Nephron (organoid): ENCODE data around the gene CD58.

Source experiments
- H3K27ac Mint-ChIP-seq, 3 experiments: 2 replicates each; pipeline ENCODE4 v1.8.0; 2020; ENCODE audit warnings: mixed read lengths in 3 of 3, mild to moderate bottlenecking in 2 of 3, moderate library complexity in 1 of 3
- H3K27me3 Mint-ChIP-seq: 2 replicates; pipeline ENCODE4 v1.8.0; 2021; ENCODE audit warnings: low read depth, mild to moderate bottlenecking, moderate library complexity, mixed read lengths
- H3K36me3 Mint-ChIP-seq: 2 replicates; pipeline ENCODE4 v1.8.0; 2020; ENCODE audit warnings: low read depth, mixed read lengths
- H3K4me1 Mint-ChIP-seq: 2 replicates; pipeline ENCODE4 v1.8.0; 2020; ENCODE audit warnings: mixed read lengths
- H3K4me3 Mint-ChIP-seq, 3 experiments: 2 replicates each; pipeline ENCODE4 v1.8.0; 2020; ENCODE audit warnings: mild to moderate bottlenecking in 3 of 3, mixed read lengths in 3 of 3, moderate library complexity in 2 of 3
- H3K9me3 Mint-ChIP-seq: 2 replicates; pipeline ENCODE4 v1.8.0; 2020; ENCODE audit warnings: mixed read lengths
- CTCF ChIP-seq, 3 experiments: fragments of 200-600 bp; sonication (generic); IDR thresholded peaks; one replicate each; pipeline ENCODE4 v1.5.0; 2021; ENCODE audit warnings: antibody characterized with exemption in 3 of 3; ENCODE audit not compliant: unreplicated experiment in 3 of 3

Gene CD58

DNA sequence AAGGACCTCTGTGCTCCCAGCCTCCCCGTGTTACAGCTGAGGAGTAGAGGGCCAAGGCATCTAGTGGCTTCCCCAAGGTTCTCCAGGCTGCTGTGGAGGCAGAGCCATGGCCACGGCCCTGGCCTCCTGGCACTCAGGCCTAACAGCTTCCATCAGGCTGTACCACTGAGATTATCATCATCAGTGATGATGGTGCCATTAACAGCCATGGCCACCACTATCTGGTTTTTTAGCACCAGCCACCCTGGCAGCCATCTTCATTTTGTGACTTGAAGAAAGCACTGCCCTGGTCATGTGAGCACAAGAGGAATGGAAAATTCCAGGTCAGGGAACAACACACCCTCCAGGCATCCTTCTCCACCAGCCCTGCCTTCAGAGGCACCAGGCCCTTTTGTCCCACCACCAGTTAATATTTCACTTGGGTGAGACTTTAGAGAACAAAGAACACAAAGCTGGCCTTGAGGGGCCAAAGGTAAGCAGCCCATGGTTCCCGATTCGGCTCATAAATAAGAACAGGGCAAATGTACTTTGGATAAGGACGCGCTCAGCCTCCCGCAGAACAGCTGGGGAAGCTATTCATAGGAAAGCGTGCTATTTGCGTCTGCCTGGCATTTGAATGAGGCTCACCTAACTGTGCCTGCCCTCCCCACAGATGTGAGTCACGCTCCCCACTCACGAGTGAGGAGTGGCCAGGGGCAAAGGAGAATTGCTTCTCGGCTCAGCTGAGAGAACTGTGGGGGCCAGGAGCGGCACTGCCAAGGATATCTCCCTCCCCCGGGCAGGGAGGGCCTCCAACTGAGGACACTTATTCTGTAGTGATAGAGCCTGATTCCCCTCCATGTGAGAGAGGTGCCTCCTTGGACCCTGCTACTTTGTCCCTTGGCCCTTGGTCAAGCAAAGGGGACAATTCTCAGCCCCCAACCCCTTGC, 95.6 kb downstream of the CD58 start:
- peaks cover 3% of the 10 kb centered on the region for H3K27me3 Mint-ChIP-seq
- peak overlapping the region; percentile 50 to 86 (median 50) for H3K27ac Mint-ChIP-seq
- no peak for TF ChIP-seq CTCF (IDR thresholded peaks at IDR 0.05; ENCODE audit: unreplicated experiment in 3 of 3)
- peaks cover 55% of the 10 kb centered on the region for H3K4me1 Mint-ChIP-seq
- H3K9me3 Mint-ChIP-seq: no peaks in the 10 kb centered on the region
- H3K4me3 Mint-ChIP-seq: no peak overlapping the region
- H3K36me3 Mint-ChIP-seq: no peaks in the 10 kb centered on the region

DNA sequence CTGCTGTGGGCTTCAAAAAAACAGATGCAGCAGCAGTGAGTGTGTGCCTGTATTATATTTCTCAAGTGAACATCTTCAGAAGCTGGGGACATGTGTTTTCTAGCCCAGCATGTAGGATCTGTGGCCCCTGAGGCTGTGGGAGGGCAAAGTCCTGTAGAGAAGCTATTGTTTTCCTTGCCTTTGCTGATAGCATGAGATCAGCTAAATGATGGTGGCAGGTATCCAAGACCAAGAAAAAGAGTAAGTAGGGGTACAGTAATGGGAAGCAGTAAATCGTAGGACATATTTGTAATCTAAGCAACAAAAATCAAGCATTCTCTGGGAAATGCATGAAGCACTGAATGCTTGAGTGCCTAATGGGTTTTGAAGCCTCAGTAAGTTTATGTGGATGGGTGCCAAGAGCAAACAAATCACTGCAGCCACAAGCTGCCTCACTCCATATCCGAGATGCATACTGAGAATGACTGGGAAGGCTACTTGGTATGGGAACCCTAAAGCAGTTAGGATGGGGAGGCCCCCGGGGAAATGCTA, 98.3 kb downstream of the CD58 start:
- Mint-ChIP-seq H3K36me3 (no peaks in the 10 kb centered on the region), H3K4me3 (peak overlapping the region in 1 of 3 experiments; percentile 35), H3K27ac (peak overlapping the region; percentile 73 to 78 (median 77)), H3K27me3 (peaks cover 3% of the 10 kb centered on the region), H3K9me3 (no peaks in the 10 kb centered on the region), H3K4me1 (peaks cover 48% of the 10 kb centered on the region)
- no peak for TF ChIP-seq CTCF (IDR thresholded peaks at IDR 0.05; ENCODE audit: unreplicated experiment in 3 of 3)

DNA sequence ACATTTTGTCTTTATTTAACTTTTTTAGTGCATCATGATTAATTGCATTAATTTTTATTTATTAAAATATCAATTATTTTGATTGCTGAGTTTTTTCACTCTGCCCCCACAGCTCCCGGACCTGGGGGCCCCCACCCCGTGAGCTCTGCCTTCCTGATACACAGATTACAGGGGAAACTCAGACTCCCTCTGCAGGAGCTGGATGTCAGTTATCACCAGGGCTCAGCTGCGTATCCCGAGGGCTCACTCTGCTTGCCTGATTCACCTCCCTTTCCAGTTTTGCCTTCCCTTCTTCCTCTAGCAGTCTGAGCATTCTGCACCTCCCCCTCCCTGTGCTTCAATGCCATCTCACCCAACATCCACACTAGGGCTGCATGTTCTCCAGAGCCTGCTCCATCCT, 99.6 kb downstream of the CD58 start:
- H3K4me3 Mint-ChIP-seq: no peak overlapping the region
- H3K27ac Mint-ChIP-seq: peak overlapping the region; percentile 64 to 77 (median 73)
- no peaks in the 10 kb centered on the region for H3K9me3 Mint-ChIP-seq
- peaks cover 39% of the 10 kb centered on the region for H3K4me1 Mint-ChIP-seq
- H3K36me3 Mint-ChIP-seq: no peaks in the 10 kb centered on the region
- H3K27me3 Mint-ChIP-seq: peaks cover 3% of the 10 kb centered on the region
- no peak for TF ChIP-seq CTCF (IDR thresholded peaks at IDR 0.05; ENCODE audit: unreplicated experiment in 3 of 3)

GRCh38 chr1:116470671-116471070, 100.2 kb downstream of the CD58 start:
- Mint-ChIP-seq H3K27me3 (peaks cover 3% of the 10 kb centered on the region), H3K27ac (no peak overlapping the region), H3K9me3 (no peaks in the 10 kb centered on the region), H3K4me1 (peaks cover 44% of the 10 kb centered on the region), H3K4me3 (no peak overlapping the region), H3K36me3 (no peaks in the 10 kb centered on the region)
- TF ChIP-seq CTCF (IDR thresholded peaks at IDR 0.05; ENCODE audit: unreplicated experiment in 3 of 3): no peak

- no peaks in the 10 kb centered on the region for H3K36me3 Mint-ChIP-seq
- no peaks in the 10 kb centered on the region for H3K27me3 Mint-ChIP-seq
- peak overlapping the region in 2 of 3 experiments; percentile 0 to 1 for H3K27ac Mint-ChIP-seq
- TF ChIP-seq CTCF (IDR thresholded peaks at IDR 0.05; ENCODE audit: unreplicated experiment in 3 of 3): no peak
- H3K9me3 Mint-ChIP-seq: no peaks in the 10 kb centered on the region
- H3K4me3 Mint-ChIP-seq: no peak overlapping the region
- H3K4me1 Mint-ChIP-seq: peaks cover 20% of the 10 kb centered on the region
Measured at GRCh38 chr1:116466810-116467557, 103.8 kb downstream of the CD58 start.
